CD4-positive, alpha-beta T cell treated with Interleukin-17A for 1 hour (primary cell): Measurements from ENCODE around the gene MRPL20.
"Not testable (repeated sequence)": the region's sequence is repeated elsewhere in the genome, so short reads cannot be mapped to it uniquely, and the experiment has no call there.

Experiments
- DNase-seq: peaks from one replicate; pipeline ENCODE4 v3.0.0-alpha.2; 2020

MRPL20 gene

GRCh38 chr1:1406821-1407635 is at the start of gene MRPL20:
Gene MRPL20 (minus strand): TSS chr1:1407293. CDS start chr1:1407217, 76 bp downstream.
- peak; percentile 96 for DNase-seq

GRCh38 chr1:1456683-1457255 is 49.7 kb upstream of the MRPL20 start:
- not testable (repeated sequence) for DNase-seq

GRCh38 chr1:1455934-1456333 is 48.8 kb upstream of the MRPL20 start:
- not testable (repeated sequence) for DNase-seq

- DNase-seq: no peak
Measured at GRCh38 chr1:1455366-1455884, 48.3 kb upstream of the MRPL20 start.

GRCh38 chr1:1454286-1455056 is 47.4 kb upstream of the MRPL20 start:
- not testable (repeated sequence) for DNase-seq

GRCh38 chr1:1452882-1453281 is 45.8 kb upstream of the MRPL20 start:
- DNase-seq: no peak

- not testable (repeated sequence) for DNase-seq
Measured at GRCh38 chr1:1452365-1452739, 45.3 kb upstream of the MRPL20 start.

- no peak for DNase-seq
Measured at GRCh38 chr1:1451696-1452364, 44.7 kb upstream of the MRPL20 start.

GRCh38 chr1:1450616-1451015 is 43.5 kb upstream of the MRPL20 start:
- DNase-seq: not testable (repeated sequence)

GRCh38 chr1:1449099-1449739 is 42.1 kb upstream of the MRPL20 start, which contains the start of gene ATAD3C:
Gene ATAD3C (plus strand): TSS chr1:1449689. CDS start chr1:1450684, 995 bp downstream.
- DNase-seq: no peak

- not testable (repeated sequence) for DNase-seq
Measured at GRCh38 chr1:1446631-1447030, 39.5 kb upstream of the MRPL20 start.

- no peak for DNase-seq
Measured at GRCh38 chr1:1442069-1442770, 35.1 kb upstream of the MRPL20 start.

- peak; percentile 39 for DNase-seq
Measured at GRCh38 chr1:1441002-1441888, 34.2 kb upstream of the MRPL20 start.

GRCh38 chr1:1440262-1441001 is 33.3 kb upstream of the MRPL20 start:
- no peak for DNase-seq

GRCh38 chr1:1439546-1440261 is 32.6 kb upstream of the MRPL20 start:
- DNase-seq: no peak

- DNase-seq: no peak
Measured at GRCh38 chr1:1438531-1439381, 31.7 kb upstream of the MRPL20 start.

- no peak for DNase-seq
Measured at GRCh38 chr1:1437904-1438376, 30.8 kb upstream of the MRPL20 start.
